Measurements from ENCODE around the gene CADPS. TPM values are rescaled to one million over a fixed set of nuclear protein-coding genes. Genes with fewer than 3 reads are reported as not detected.

Gene CADPS
- total RNA-seq, 2 experiments from 2014 or later, result not detected

DNA sequence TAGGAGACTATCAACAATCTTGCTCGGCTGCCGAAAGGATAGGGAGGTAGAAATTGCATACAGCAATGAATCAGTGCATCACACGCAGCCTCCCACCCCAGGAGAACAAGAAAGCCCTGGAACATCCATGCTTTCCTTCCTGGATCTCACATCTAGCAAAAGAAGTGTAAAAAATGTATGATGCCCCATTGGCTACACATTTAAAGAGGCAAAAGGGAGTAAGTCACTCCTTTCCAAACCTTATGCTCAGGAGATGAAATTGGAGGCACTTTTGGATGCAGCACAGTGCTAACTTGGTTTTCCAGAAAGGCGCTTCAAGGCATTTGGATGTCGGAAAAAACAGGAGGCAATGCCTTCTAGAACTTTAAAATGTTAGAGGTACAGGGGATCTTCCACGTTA, 469.6 kb downstream of the CADPS start:
- CTCF ChIA-PET, result no interaction called here
- POLR2A ChIA-PET, result no interaction called here

DNA sequence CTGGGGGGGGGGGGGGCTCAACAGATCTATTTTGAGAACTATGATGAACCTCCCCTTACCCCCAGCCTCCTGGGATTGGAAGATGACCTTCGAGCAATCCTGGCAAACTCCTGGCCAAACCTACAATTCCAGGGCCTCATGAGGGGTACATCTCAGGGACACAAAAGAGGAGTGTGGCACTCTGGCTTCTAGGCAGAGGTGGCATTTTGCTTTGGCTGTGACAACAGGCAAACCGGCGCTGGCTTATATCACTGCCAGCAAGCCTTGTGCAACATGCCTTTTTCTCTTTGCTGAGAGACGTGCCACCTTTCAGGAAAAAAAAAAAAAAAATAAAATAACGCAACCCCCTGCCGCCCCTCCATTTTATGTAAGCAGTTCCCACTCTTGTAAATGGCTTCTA, 470.1 kb downstream of the CADPS start:
- CTCF ChIA-PET, result no interaction called here

DNA sequence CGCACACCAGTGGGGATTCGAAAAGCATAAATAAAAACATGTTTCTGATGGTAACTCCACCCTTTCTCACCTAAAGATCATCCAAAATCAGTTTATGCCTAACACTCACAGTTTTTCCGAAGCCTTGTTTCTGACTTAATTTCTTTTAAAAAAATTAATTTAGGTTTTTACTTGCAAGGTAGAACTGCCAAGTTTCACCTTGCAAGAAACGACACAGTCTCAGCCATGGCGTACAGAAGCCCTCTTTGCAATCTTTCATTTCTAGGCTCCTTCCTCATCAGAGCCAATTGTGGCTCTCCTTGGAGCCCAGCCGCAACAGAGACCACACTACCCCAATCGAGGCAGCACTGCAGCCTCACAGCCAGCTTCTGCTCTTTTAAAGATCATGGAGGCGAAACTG, 470.9 kb downstream of the CADPS start:
- CTCF ChIA-PET, result no interaction called here
- POLR2A ChIA-PET, result no interaction called here

More for the DNA sequence above, 470.1 kb downstream of the CADPS start:
- POLR2A ChIA-PET, result no interaction called here

DNA sequence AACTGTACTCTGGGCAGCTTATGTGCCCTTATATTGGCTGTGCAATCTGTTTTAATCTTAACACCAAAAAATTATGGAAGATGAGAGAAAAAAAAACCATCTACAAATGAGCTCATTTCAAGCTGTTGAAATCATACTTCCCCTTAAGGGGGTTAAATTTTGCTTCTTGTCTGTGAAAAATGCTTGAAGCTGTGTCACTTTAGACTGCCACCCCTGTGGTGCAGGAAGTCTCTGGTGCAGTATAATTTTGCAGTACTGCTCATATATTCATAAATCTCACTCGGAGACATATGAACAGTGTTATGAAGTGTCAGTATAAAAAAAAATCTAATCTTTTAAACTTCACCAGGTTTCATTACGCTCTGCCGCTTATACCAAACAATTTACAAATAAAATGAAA, 471.5 kb downstream of the CADPS start:
- ChIA-PET CTCF (no interaction called here), POLR2A (no interaction called here)

DNA sequence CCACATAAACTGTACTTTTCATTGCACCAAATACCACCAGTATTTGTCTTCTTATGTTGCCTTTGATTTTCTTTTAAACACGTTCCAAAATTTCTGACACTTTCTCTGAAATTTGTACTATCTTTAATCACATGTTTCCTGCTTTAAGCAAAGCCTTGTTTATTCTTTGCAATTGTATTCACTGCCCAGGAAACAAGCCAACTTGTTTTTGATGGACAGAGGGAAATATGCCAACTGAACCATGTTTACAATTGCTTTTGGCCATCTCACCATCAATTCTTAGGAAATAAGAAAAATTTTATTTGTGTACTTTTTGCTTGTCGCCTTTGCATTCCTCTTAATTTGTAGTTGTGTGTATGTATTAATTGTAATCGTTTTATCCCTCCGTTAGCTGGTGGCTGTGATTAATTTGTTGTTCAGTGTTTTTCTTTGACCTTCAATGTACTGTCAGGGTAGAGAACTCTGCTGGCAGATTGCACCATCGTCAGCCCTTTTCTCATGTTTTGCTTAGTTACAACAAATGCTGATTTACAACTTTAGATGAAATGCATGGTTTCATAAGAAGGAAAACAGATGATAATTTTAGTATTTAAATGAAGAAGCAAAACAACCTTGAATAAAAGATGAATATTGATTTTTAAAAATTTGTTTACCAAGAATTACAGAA, 482.5 kb downstream of the CADPS start:
- ChIA-PET POLR2A (no interaction called here), CTCF (no interaction called here)

DNA sequence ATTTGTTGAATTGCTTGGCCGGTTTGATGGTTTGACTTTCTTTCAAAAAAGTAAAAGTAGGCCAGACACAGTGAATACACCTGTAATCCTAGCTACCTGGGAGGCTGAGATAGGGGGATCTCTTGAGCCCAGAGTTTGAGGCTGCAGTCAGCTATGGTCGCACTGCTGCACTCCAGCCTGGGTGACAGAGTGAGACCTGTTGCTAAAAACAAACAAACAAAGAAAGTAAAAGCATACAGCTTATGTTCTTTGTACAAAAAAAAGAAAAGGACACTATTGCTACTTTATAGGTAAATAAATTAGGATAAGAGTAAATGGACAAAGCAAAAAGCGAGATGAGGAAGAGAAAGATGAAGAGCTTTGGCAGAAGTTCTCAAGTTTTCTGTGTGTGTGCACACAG, 488.0 kb downstream of the CADPS start:
- ChIA-PET CTCF (interaction anchor here (0.6 kb wide), 1 partner anchor 98 kb away, joined by 3 read pairs; no protein-coding TSS in a partner anchor), POLR2A (no interaction called here)

DNA sequence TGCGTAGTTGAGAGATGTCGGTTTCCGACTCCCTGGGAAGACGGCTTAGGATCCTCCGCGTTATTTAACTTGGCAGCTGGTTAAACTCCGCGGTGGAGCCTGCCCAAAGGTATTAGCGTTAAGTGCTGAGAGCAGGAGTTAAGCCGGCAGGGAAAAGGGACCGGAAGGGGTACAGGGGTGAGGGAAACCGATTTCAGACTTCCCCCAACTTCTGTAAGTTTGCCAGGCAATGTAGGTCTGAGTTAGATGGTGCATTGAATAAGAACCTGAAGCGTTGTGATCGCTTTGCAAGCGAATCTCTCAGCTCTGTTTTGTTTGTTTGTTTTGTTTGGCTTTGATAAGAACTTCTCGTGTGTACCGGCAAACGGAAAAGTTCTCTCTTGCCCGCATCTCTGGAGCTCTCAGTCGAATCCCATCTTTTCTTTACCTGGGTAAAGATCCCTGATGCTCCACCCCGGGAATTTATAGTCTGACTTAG, 495.9 kb downstream of the CADPS start:
- POLR2A ChIA-PET, result no interaction called here
- CTCF ChIA-PET, result no interaction called here

DNA sequence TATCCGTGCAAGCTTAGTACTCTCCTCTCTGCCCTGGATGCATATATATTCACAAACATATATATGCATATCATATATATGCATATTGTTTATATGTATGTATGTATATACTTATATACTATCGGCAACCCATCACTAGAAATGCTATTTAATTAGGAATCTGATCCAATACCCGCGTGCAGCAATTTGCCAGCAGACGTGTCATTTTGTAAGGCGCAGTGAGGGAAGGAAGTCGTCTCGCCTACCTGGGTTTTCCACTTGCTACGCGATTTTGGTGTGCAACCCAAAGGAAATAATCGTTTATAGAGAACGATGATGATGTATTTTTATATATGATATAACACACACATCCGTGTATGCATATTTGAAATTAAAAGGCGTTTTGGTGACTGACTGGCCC, 496.3 kb downstream of the CADPS start:
- ChIA-PET POLR2A (no interaction called here), CTCF (no interaction called here)

DNA sequence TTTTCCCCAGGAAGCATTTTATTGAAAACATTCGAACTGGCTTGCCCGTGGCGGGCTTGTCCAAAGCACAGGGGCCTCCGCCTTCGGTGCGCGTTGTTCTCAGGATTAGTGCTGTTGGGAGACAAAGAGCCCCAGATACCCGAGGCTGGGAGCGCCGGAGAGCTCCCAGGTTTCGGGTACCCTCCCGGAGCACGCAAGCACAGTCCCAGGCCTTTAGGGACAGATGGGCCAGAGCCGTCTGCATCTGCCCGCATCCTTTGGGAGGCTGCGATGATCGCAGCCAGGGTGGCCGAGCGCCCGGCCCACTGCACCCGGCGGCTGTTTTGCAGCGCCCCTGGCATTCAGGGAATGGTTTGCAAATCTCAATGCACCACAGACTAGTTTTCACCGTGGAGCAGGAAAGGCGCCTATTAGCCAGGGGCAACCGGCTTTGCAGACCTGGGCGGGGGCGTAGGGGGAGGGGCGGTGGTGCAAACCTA, 496.9 kb downstream of the CADPS start:
- POLR2A ChIA-PET, result no interaction called here
- CTCF ChIA-PET, result no interaction called here

DNA sequence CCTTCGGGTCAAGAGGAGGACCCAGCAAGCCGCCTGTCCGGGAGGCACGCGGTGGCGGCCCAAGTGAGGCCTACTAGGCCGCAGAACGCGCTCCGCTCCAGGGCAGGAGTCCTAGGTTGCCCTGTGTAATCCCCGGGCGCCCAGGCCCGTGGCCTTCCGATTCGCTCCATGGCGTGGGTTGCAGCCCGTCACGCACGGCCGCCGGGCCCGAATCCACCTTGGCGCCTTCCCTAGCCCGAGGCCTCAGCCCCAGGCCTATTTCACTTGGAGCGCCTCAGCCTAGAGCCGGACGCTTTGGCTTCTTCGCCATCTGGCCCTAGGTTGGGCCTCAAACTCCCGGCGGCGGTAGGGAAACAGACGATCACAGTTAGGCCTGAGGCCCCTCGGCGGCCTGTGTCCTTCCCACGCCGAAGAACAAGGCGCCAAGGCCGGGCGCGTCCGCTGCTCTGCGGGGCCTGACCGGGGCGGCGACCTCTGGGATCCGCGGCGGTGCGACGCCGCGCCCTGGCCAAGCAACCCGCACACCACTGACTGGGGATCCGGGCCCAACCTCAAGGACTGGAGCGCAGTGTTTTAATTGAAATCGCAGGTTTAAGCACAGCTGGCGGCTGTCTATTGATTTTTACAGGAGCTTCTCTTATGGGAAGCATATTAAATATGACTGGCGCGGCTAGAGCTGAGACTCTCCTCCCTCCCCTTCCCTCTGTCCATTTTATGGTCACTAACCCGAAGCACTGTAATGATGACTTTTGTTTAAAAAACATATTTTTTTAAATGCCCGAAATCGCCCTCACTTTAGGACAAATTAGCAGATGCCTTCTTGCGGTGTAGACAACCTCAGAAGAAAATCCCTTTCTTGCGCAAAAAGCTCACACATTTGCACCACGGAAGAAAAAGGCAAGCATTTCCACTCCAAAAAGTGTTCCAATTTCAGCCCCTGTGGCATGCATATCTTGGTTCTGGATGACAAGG, 498.0 kb downstream of the CADPS start:
- ChIA-PET CTCF (no interaction called here), POLR2A (no interaction called here)

DNA sequence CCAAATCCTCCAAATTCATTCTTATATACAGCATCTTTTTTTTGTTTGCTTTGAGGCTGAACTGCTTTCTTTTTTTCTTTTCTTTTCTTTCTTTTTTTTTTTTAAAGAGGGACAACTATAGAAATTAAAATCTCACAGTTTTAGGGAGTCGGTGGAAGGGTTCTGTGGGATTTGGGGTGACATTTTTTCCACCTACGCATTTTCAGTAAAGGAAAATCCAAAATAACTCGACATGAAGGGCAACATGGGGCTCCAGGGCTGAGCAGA, 498.8 kb downstream of the CADPS start:
- POLR2A ChIA-PET, result no interaction called here
- CTCF ChIA-PET, result no interaction called here

DNA sequence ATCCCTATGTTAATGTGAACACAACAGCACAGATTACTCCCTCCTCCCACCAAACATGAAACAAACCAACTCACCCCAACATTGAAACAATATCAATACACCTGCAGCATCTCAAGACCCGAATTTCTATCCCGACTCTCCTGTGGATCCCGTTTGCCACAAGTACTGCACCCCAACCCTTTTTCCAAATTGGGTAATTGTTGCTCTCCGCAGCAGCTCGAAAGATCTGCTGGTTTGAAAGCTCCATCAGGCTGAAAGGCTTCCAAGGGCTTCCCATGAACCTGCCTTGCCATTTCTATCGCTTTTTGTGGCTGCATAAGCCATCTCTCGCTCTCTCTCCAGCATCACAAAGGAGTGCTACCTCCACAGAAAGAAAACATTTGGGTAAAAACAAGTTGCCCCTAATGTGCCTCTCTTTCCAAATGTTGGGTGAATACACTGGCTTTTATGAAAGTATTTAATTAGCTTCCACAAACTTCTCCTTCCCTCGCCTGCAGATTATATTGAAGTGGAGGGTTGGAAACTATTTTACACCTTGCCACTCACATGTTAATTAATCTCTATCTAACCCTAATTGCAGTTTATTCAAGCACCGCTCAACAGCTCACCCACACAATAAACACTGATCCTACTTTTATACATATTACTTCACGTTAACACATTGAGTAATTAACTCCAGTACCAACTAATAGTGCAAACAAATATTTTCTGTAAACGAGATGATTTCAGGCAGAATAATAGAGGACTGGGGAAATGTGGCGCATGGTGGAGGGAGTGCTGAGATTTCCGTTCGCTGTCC, 499.4 kb downstream of the CADPS start:
- CTCF ChIA-PET, result no interaction called here
- POLR2A ChIA-PET, result no interaction called here

DNA sequence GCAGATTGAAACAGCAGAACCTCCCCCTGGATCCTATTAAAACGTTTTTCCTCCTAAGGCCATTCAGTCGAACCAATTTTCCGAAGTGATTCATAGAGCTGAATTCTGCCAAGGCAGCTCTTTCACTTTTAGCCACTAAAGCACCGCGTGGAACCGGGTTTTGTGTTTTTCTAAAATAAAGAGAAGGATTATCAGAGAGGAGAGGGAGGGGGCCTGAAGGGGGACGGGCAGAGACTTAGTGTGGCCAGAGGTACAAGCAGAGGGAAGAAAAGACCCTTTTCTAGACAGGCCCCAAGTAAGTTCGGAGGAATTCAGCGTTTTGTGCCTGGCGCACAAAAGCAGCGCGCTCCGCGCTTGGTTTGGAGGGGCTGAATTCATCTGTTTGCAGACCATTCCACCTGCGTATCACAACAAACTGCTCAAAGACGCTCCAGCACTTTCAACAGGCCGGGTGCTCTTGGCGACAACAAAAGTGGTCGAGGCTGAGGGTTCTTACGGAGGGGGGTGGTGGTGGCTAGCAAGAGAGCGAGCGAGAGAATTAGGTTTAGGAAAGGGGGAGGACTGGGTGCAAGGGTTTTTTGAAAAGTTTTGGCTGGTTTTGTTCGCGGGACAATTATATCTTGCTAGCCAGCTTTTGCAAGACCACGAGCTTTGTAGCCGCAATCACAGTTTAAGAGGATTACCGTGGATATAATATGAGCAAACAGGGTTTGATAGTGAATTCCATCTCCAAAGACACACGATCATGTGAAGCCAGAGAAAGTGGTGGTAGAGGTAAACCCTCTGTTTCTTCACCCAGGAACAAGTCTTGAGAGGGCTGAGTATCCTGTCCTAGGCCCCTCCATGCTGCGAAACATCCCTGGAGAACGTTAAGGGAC, 500.6 kb downstream of the CADPS start:
- CTCF ChIA-PET, result no interaction called here
- POLR2A ChIA-PET, result no interaction called here

DNA sequence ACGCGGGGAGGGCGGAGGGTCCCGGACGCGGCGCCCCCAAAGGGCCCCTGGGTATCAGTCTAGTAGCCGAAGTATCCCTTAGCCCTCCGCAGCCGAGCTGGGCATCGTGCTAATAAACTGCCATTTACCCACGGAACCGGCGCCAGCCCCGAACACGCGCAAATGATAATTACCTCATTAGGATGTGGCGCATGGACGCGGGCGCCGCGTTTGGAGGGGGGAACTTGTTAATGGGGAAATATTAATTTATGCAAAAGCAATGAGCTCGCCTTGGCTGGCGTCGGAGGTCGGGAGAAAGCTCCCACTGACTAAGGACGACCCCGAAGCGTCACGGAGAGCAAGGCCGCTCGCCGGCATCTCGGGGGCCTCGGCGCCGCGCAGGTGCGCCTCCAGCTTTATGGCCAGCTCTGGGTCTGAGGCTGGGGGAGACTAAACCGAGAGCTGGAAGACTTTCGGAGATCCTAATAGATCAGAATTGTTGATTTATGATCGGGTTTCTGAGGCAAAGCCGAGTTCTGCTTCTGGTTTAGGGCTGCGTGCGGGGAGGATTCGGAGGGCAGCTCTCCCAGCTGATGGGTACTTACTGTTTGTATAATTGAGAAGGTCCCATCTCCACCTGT, 501.4 kb downstream of the CADPS start:
- CTCF ChIA-PET, result no interaction called here

DNA sequence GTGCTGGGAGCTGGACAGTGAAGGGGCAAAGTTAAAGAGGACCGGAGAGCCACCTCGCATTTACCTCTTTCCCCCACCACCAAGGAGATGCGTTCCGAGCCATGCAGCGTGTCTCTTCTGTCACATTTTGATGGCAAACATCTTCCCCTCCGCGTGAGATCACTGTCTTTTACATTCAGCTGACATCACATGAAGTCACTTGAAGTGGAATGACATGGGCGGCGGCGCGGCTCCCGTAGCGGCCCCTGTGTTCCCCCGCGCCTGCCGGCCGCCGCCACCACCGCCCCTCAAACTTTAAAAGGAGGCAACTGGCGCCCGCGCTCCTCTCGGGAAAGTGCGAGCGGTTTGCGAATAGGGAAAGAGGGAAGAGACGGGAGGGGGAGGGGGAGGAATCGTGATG, 502.0 kb downstream of the CADPS start, which contains the start of gene FEZF2:
TSS of gene FEZF2 (minus strand) at position 336 of the 400 bp plus-strand sequence. CDS start 682 bp downstream, outside the sequence.
- ChIA-PET CTCF (no interaction called here), POLR2A (no interaction called here)

More for the DNA sequence above, 501.4 kb downstream of the CADPS start:
- POLR2A ChIA-PET, result no interaction called here

DNA sequence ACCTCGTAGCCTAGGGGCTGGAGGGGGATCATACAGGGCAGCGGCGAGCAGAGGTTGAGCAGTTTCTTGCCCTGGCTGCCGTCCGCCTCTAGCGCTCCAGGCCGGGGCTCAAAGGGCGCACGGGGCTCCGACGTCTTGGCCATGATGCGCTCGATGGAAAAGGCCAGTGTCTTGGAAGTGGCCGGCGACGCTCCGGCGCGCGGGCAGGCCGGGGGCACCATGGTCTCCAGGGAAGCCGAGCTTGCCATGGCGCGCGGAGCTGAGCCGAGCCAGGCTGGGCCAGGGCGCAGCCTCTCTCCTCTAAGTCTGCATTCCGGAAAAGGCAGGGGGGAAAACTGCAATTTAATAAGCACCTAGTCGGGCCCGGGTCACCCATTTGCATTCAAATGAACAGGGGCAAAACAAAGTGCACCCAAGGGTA, 502.6 kb downstream of the CADPS start:
- CTCF ChIA-PET, result no interaction called here
- POLR2A ChIA-PET, result no interaction called here

DNA sequence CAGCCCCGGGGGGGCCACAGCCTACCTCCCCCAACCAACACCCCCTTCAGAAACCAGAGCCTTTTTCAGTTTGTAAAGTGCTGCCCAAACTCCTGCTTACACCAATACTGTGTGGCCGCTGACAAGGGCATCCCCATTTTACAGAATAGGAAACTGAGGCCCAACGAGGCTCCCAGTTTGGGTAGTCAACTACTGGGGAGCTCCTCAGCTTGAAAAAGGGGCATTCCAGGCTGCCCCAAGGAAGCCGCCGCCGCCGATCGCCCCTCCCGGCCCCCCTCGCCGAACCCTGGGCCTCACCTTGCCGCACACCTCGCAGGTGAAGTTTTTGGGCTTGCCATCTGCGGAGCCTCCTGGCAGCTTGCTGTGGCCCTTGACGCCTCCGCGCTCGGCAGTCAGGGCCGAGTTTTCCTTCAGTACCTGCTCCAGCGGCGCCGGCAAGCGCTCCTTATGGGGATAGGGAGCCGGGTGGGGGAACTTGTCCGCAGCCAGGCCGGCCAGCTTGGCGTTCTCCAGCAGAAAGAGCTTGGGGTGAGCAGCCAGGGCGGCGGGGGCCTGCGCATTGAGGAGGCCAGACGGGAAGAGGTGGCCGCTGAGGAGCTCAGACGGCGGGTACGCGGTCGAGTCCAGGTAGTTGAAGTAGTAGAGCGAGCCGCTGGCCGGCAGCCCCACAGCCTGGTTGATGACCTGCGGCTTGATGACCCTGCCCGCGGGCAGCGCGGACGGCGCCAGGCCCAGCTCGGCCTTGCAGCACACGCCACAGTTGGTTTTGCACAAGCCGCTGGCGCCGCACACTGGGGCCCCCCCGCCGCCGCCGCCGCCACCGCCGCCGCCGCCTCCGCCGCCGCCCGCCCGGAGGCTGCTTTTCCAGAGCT, 503.3 kb downstream of the CADPS start:
- ChIA-PET CTCF (no interaction called here), POLR2A (interaction anchor here (0.6 kb wide), 1 partner anchor 11 kb away, joined by 3 read pairs; no protein-coding TSS in a partner anchor)
